ENCODE results near the gene INAFM1.
A peak's percentile ranks its signal among the peaks of the same experiment; 100 is the strongest.
"Not testable (repeated sequence)": the region's sequence is repeated elsewhere in the genome, so short reads cannot be mapped to it uniquely, and the experiment has no call there.

Gene INAFM1

GRCh38 chr19:47257411-47258169 lies 17.1 kb upstream of the INAFM1 start:
- peak overlapping the region; percentile 71 for H3K4me3 ChIP-seq (ENCODE audit: low read depth, low read length)
- TF ChIP-seq CTCF (IDR thresholded peaks at IDR 0.05; ENCODE audit: insufficient read depth, low read length, missing control alignments): no peak
- DNase-seq (ENCODE audit: low read depth, low spot score): no peak
- CTCF ChIA-PET: interaction anchor here (1.0 to 15.8 kb wide), 4 partner anchors 12 to 46 kb away, joined by 3 to 570 read pairs (median 60); no protein-coding TSS in a partner anchor
- POLR2A ChIA-PET: interaction anchor here (0.8 to 2.4 kb wide), 8 partner anchors 10 to 144 kb away, joined by 3 to 28 read pairs (median 8); partner anchors contain the start of genes INAFM1 and ZC3H4

DNA sequence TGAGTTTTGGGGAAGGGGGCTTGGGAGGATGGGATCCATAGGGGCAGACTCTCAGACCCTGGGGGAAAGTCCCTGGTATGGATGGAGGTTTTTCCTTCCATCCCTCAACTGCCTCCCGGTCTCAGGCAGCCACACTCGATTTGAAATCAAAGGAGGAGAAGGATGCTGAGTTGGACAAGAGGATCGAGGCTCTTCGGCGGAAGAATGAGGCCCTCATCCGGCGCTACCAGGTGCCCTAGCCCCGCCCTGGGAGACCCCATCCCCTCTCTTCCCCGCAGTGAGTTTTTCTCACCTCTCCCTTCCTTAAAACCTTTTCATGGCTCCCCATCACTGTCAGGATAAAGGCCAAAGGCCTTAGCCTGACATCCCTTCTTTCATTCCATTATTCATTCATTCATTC lies 16.3 kb upstream of the INAFM1 start:
- POLR2A ChIA-PET: interaction anchor here (1.5 kb wide), 1 partner anchor 16 kb away, joined by 6 read pairs; no protein-coding TSS in a partner anchor
- TF ChIP-seq CTCF (IDR thresholded peaks at IDR 0.05; ENCODE audit: insufficient read depth, low read length, missing control alignments): no peak
- CTCF ChIA-PET: interaction anchor here (1.0 to 1.2 kb wide), 3 partner anchors 17 to 109 kb away, joined by 3 read pairs; partner anchors contain the start of gene DHX34
- no peak for DNase-seq (ENCODE audit: low read depth, low spot score)
- peak overlapping the region; percentile 71 for H3K4me3 ChIP-seq (ENCODE audit: low read depth, low read length)

DNA sequence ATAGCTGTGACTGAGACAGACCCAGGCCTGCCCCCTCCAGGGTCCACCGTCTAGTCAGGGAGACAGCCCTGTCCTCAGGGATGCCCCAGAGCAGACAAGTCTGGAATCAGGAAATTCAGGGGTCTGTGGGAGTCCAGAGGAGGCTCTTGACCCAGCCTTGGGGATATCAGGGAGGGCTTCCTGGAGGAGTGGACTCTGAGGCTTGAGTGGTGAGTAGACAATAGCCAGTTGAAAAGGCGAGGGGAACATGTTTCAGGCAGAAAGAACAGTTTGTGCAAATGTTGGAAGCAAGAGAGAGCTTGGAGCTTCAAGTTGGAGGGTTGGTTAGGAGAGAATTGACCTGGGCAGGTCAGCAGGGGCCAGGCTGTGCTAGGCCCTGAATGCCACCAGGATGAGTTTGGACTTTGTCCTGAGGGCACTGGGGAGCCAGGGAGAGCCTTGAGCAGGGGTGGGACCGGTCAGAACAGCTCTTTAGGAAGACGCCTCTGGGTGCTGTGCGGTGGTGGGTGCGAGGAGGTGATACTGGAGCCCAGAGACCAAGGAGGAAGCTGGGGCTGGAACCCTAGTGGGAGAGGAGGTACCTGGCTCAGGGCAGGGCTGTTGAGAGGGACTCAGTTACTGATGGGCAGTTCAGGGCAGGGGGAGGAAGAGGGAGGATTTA lies 15.7 kb upstream of the INAFM1 start:
- ChIA-PET CTCF (interaction anchor here (1.0 to 2.4 kb wide), 6 partner anchors 12 to 109 kb away, joined by 3 to 9 read pairs (median 4); partner anchors contain the start of gene DHX34), POLR2A (interaction anchor here (1.5 kb wide), 1 partner anchor 15 kb away, joined by 6 read pairs; no protein-coding TSS in a partner anchor)
- H3K4me3 ChIP-seq (ENCODE audit: low read depth, low read length): peak overlapping the region; percentile 23
- no peak for DNase-seq (ENCODE audit: low read depth, low spot score)
- no peak for TF ChIP-seq CTCF (IDR thresholded peaks at IDR 0.05; ENCODE audit: insufficient read depth, low read length, missing control alignments)

GRCh38 chr19:47260476-47260875 lies 14.2 kb upstream of the INAFM1 start:
- POLR2A ChIA-PET: interaction anchor here (1.2 to 1.3 kb wide), 2 partner anchors 14 to 16 kb away, joined by 3 to 7 read pairs; partner anchors contain the start of gene INAFM1

GRCh38 chr19:47261946-47262793 lies 12.5 kb upstream of the INAFM1 start:
- ChIA-PET CTCF (interaction anchor here (0.9 to 2.2 kb wide), 5 partner anchors 10 to 86 kb away, joined by 3 to 7 read pairs (median 4); no protein-coding TSS in a partner anchor), POLR2A (interaction anchor here (0.8 to 1.3 kb wide), 4 partner anchors 10 to 18 kb away, joined by 3 to 7 read pairs (median 3); partner anchors contain the start of gene INAFM1)
- not testable (repeated sequence) for H3K4me3 ChIP-seq (ENCODE audit: low read depth, low read length); DNase-seq (ENCODE audit: low read depth, low spot score)

More at GRCh38 chr19:47260476-47260875, 14.2 kb upstream of the INAFM1 start:
- DNase-seq (ENCODE audit: low read depth, low spot score): no peak
- no peak for TF ChIP-seq CTCF (IDR thresholded peaks at IDR 0.05; ENCODE audit: insufficient read depth, low read length, missing control alignments)
- no peak overlapping the region for H3K4me3 ChIP-seq (ENCODE audit: low read depth, low read length)
- CTCF ChIA-PET: interaction anchor here (0.6 to 2.4 kb wide), 5 partner anchors 10 to 137 kb away, joined by 3 to 9 read pairs (median 4); no protein-coding TSS in a partner anchor

- H3K4me3 ChIP-seq (ENCODE audit: low read depth, low read length): no peak overlapping the region
- DNase-seq (ENCODE audit: low read depth, low spot score): no peak
- no peak for TF ChIP-seq CTCF (IDR thresholded peaks at IDR 0.05; ENCODE audit: insufficient read depth, low read length, missing control alignments)
- CTCF ChIA-PET: no interaction called here
- POLR2A ChIA-PET: no interaction called here
These were observed 10.1 kb upstream of the INAFM1 start for GRCh38 chr19:47264629-47265028.
